Measurements from ENCODE around the gene TUBA3E.
"Not testable (repeated sequence)": the region's sequence is repeated elsewhere in the genome, so short reads cannot be mapped to it uniquely, and the experiment has no call there.

DNA sequence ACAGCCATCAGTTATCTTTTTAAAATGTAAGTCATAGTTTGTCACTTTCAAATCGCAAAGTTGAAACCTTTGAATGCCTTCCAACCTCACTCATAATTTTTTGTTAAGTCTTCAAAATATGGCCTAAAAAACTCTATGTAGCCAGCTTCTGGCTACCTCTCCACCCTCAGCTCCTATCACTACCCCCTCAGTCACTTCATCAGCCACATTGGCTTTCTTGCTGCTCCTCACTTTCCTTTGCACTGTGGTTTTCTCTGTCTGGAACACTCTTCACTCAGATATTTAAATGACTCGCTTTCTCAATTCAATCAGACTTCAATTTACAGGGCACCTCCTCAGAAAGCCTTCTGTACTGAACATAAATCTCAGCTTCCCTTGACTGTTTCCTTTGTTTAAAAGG, 34.8 kb upstream of the TUBA3E start:
- TF ChIP-seq SUZ12 (IDR thresholded peaks at IDR 0.05; ENCODE audit: extremely low read depth, insufficient read depth, insufficient read length); ZNF274 (IDR thresholded peaks at IDR 0.05; ENCODE audit: low read depth, low read length): not testable (repeated sequence)
